Fibroblast of skin of left quadriceps (primary cell): ENCODE data around the gene RILPL2.
"Not testable (repeated sequence)": the region's sequence is repeated elsewhere in the genome, so short reads cannot be mapped to it uniquely, and the experiment has no call there.

ENCODE experiments used
- DNase-seq, 2 experiments: peaks; one replicate each; pipeline ENCODE4 v3.0.0-alpha.2; 2013; ENCODE audit warnings: low read depth in 2 of 2

RILPL2 gene

GRCh38 chr12:123436017-123436964 is at the start of gene RILPL2:
RILPL2 (minus strand) TSS chr12:123436684; CDS start chr12:123436420, 264 bp downstream.
- peak; percentile 34 to 39 for DNase-seq

- DNase-seq: no peak
Observed at GRCh38 chr12:123485756-123486155, 49.3 kb upstream of the RILPL2 start.

- no peak for DNase-seq
Observed at GRCh38 chr12:123483602-123484248, 47.2 kb upstream of the RILPL2 start.

GRCh38 chr12:123482876-123483275 is 46.4 kb upstream of the RILPL2 start:
- no peak for DNase-seq

GRCh38 chr12:123481251-123481650 is 44.8 kb upstream of the RILPL2 start:
- DNase-seq: not testable (repeated sequence)

GRCh38 chr12:123479442-123480180 is 43.1 kb upstream of the RILPL2 start:
- DNase-seq: no peak

GRCh38 chr12:123478762-123479161 is 42.3 kb upstream of the RILPL2 start:
- DNase-seq: no peak

GRCh38 chr12:123478069-123478468 is 41.6 kb upstream of the RILPL2 start:
- DNase-seq: no peak

GRCh38 chr12:123475246-123475703 is 38.8 kb upstream of the RILPL2 start:
- no peak for DNase-seq

- DNase-seq: no peak
Observed at GRCh38 chr12:123474485-123475245, 38.2 kb upstream of the RILPL2 start.

GRCh38 chr12:123472438-123472849 is 36.0 kb upstream of the RILPL2 start:
- DNase-seq: no peak

GRCh38 chr12:123471374-123472068 is 35.0 kb upstream of the RILPL2 start:
- peak; percentile 30 to 34 for DNase-seq

- no peak for DNase-seq
Observed at GRCh38 chr12:123469978-123470377, 33.5 kb upstream of the RILPL2 start.

- no peak for DNase-seq
Observed at GRCh38 chr12:123468786-123469185, 32.3 kb upstream of the RILPL2 start.

- no peak for DNase-seq
Observed at GRCh38 chr12:123465084-123465483, 28.6 kb upstream of the RILPL2 start.

GRCh38 chr12:123463174-123463573 is 26.7 kb upstream of the RILPL2 start:
- DNase-seq: not testable (repeated sequence)

- DNase-seq: peak; percentile 72 to 75
Observed at GRCh38 chr12:123457980-123458779, 21.7 kb upstream of the RILPL2 start, which contains the start of gene SNRNP35. SNRNP35 (plus strand) TSS chr12:123458139; CDS start chr12:123465541, 7,402 bp downstream.

GRCh38 chr12:123453165-123453564 is 16.7 kb upstream of the RILPL2 start:
- no peak for DNase-seq

- DNase-seq: not testable (repeated sequence)
Observed at GRCh38 chr12:123452276-123452550, 15.7 kb upstream of the RILPL2 start.

GRCh38 chr12:123450636-123451035 is 14.2 kb upstream of the RILPL2 start:
- DNase-seq: no peak
